WTC11 (cell line): Measurements from ENCODE around the gene ANXA6.

Experiments used
- ZNF416 ChIP-seq: fragments of 250-450 bp; sonication (Bioruptor Pico); IDR thresholded peaks from 2 replicates; pipeline ENCODE4 v1.9.0; 2021; ENCODE audit warnings: mild to moderate bottlenecking, inconsistent platforms
- TF ChIP-seq, protein P1 (sequence below): sonication (generic); formaldehyde crosslinking; IDR thresholded peaks from 2 replicates; pipeline ENCODE4 v1.8.1; 2023; ENCODE audit warnings: mild to moderate bottlenecking, missing genetic modification reagents, moderate library complexity
- TF ChIP-seq, protein P2 (sequence below): sonication (generic); formaldehyde crosslinking; IDR thresholded peaks from 2 replicates; pipeline ENCODE4 v1.8.1; 2022; ENCODE audit warnings: mild to moderate bottlenecking, moderate library complexity, missing genetic modification reagents
- TF ChIP-seq, protein P3 (sequence below): fragments of 200-600 bp; IDR thresholded peaks from 2 replicates; pipeline ENCODE4 v1.8.0; 2022; ENCODE audit warnings: antibody characterized with exemption

DNA sequence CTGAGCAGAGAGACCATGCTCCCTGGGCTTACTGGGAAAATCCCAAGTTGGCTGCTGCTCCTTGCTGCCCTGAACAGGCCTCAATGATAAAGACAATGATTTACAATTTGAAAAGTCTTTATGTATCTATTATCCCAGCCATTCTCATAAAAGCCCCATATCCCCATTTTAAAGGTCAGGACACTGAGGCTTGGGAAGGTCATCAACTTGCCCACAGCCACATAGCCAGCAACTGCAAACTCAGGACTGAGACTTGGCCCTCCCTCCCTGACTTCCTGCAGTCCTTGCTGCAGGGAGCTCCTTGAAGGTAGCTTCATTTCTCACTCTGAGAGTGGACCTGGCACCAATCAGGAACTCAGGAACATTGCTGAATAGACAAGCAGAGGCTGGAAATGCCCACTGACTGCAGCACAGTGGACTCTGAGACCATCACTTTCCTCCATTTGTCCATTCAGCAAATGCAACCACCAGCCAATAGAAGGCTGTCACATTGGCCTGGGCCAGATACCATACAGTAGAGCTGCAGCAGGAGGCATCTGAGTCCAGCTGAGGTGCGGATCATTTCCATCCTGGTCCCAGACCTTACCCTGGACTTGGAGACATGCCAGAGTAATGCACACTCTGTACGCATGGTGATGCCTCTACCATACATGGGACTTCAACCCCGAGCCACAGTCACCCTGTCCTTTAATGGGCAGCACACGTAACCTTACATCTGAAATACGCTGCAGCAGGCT lies 95.0 kb downstream of the ANXA6 start:
- TF ChIP-seq, protein P1, sequence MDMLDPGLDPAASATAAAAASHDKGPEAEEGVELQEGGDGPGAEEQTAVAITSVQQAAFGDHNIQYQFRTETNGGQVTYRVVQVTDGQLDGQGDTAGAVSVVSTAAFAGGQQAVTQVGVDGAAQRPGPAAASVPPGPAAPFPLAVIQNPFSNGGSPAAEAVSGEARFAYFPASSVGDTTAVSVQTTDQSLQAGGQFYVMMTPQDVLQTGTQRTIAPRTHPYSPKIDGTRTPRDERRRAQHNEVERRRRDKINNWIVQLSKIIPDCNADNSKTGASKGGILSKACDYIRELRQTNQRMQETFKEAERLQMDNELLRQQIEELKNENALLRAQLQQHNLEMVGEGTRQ: no peak
- TF ChIP-seq ZNF416 (CRISPR knock-in tag): no peak
- TF ChIP-seq, protein P2, sequence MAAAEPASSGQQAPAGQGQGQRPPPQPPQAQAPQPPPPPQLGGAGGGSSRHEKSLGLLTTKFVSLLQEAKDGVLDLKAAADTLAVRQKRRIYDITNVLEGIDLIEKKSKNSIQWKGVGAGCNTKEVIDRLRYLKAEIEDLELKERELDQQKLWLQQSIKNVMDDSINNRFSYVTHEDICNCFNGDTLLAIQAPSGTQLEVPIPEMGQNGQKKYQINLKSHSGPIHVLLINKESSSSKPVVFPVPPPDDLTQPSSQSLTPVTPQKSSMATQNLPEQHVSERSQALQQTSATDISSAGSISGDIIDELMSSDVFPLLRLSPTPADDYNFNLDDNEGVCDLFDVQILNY (CRISPR knock-in tag): no peak
- TF ChIP-seq, protein P3, sequence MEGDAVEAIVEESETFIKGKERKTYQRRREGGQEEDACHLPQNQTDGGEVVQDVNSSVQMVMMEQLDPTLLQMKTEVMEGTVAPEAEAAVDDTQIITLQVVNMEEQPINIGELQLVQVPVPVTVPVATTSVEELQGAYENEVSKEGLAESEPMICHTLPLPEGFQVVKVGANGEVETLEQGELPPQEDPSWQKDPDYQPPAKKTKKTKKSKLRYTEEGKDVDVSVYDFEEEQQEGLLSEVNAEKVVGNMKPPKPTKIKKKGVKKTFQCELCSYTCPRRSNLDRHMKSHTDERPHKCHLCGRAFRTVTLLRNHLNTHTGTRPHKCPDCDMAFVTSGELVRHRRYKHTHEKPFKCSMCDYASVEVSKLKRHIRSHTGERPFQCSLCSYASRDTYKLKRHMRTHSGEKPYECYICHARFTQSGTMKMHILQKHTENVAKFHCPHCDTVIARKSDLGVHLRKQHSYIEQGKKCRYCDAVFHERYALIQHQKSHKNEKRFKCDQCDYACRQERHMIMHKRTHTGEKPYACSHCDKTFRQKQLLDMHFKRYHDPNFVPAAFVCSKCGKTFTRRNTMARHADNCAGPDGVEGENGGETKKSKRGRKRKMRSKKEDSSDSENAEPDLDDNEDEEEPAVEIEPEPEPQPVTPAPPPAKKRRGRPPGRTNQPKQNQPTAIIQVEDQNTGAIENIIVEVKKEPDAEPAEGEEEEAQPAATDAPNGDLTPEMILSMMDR: no peak
